ENCODE measurements around the gene BPHL.

- no peak for TF ChIP-seq CTCF (IDR thresholded peaks at IDR 0.05)
- no peak for TF ChIP-seq EP300 (IDR thresholded peaks at IDR 0.05)
- TF ChIP-seq POLR2A (IDR thresholded peaks at IDR 0.05; ENCODE audit: low read depth), result no peak
- TF ChIP-seq POLR2AphosphoS5 (IDR thresholded peaks at IDR 0.05), result no peak
Observed at GRCh38 chr6:3125815-3126214, 7.3 kb downstream of the BPHL start.
